Measurements from ENCODE around the gene BTBD10. TPM values are rescaled to one million over a fixed set of nuclear protein-coding genes. Genes with fewer than 3 reads are reported as not detected.
A peak's percentile ranks its signal among the peaks of the same experiment; 100 is the strongest.

Gene BTBD10
- total and polyA plus RNA-seq, 5 donors from 2014 or later = 12.9 to 18.9 (median 13.5) TPM

DNA sequence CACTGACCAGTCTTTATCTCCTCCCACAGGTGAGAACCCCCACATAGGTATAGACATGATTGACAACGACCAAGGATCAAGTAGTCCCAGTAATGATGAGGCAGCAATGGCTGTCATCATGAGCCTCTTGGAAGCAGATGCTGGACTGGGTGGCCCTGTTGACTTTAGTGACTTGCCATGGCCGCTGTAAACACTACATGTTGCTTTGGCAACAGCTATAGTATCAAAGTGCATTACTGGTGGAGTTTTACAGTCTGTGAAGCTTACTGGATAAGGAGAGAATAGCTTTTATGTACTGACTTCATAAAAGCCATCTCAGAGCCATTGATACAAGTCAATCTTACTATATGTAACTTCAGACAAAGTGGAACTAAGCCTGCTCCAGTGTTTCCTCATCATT lies 76.5 kb downstream of the BTBD10 start:
- H3K4me1 Mint-ChIP-seq = peaks cover 4 to 10% (median 8%) of the 10 kb centered on the region in 4 donors
- H3K36me3 ChIP-seq (ENCODE audit: control insufficient read depth, insufficient read depth, low read length) = peaks cover 87% of the 10 kb centered on the region
- H3K27ac ChIP-seq (ENCODE audit: insufficient read depth, low read length, poor library complexity, severe bottlenecking) = no peak overlapping the region
- DNase-seq = no peak
- H3K9me3 Mint-ChIP-seq = no peaks in the 10 kb centered on the region
- no peak overlapping the region for H3K4me3 ChIP-seq (ENCODE audit: low read depth, low read length)
- no peak overlapping the region for H3K4me3 Mint-ChIP-seq
- peaks cover 41% of the 10 kb centered on the region for H3K36me3 Mint-ChIP-seq
- no peaks in the 10 kb centered on the region for H3K9me3 ChIP-seq (ENCODE audit: control insufficient read depth in 2 of 2, low read length in 2 of 2)
- H3K4me1 ChIP-seq (ENCODE audit: control insufficient read depth, insufficient read depth, low read length, poor library complexity, severe bottlenecking) = no peaks in the 10 kb centered on the region
- H3K27me3 ChIP-seq (ENCODE audit: control insufficient read depth, insufficient read depth, low read length) = no peaks in the 10 kb centered on the region
- peak overlapping the region in 2 of 3 donors; percentile 6 to 29 for H3K27ac Mint-ChIP-seq
- H3K27me3 Mint-ChIP-seq = no peaks in the 10 kb centered on the region
- no peak for ATAC-seq (ENCODE audit: low read depth in 2 of 2)

DNA sequence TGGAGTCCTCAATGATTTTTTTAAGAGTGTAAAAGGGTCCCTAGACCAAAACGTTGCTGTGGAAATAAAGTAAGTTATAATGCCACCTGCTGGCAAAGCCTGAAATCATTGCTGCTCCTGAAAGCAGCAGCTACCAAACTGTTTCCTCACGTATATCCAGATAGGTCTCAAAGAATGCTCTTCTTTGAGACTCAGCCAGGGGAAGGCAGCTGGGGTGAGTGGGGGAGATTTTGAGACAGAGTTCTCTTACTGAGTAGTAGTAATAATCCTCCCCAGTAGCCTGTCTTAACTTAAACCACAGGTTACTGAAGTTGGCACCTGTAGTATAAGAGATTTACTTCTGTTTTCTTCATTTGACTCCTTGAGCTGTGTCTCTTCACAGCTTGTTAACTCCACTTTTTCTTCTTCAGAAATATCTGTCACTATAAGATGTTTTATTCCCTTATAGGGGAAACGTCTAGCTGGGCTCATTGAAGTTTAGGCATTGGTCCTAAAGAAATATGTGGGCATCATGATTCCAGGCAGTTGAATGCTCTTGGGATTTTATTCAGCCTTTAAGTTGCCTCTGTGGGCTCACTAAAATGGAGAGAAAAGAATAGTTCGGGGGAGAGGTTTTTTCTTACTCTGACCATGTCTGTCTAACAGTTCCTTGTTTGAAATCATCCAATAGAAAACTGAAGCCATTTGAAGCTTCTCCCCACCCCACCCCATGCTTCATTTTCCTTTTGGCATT lies 77.9 kb downstream of the BTBD10 start:
- Mint-ChIP-seq H3K36me3 (peaks cover 50% of the 10 kb centered on the region), H3K27ac (peak overlapping the region; percentile 7 to 82 (median 24)), H3K4me1 (peaks cover 4 to 13% (median 8%) of the 10 kb centered on the region in 4 donors), H3K9me3 (no peaks in the 10 kb centered on the region), H3K4me3 (no peak overlapping the region), H3K27me3 (no peaks in the 10 kb centered on the region)
- H3K4me3 ChIP-seq (ENCODE audit: low read depth, low read length) = no peak overlapping the region
- H3K4me1 ChIP-seq (ENCODE audit: control insufficient read depth, insufficient read depth, low read length, poor library complexity, severe bottlenecking) = no peaks in the 10 kb centered on the region
- H3K27ac ChIP-seq (ENCODE audit: insufficient read depth, low read length, poor library complexity, severe bottlenecking) = no peak overlapping the region
- ATAC-seq (ENCODE audit: low read depth in 2 of 2) (peak in 1 of 2 donors; percentile 37), DNase-seq (peak in 2 of 3 donors; percentile 29 to 46)
- H3K9me3 ChIP-seq (ENCODE audit: control insufficient read depth in 2 of 2, low read length in 2 of 2) = no peaks in the 10 kb centered on the region
- no peaks in the 10 kb centered on the region for H3K27me3 ChIP-seq (ENCODE audit: control insufficient read depth, insufficient read depth, low read length)
- H3K36me3 ChIP-seq (ENCODE audit: control insufficient read depth, insufficient read depth, low read length) = peaks cover 91% of the 10 kb centered on the region

DNA sequence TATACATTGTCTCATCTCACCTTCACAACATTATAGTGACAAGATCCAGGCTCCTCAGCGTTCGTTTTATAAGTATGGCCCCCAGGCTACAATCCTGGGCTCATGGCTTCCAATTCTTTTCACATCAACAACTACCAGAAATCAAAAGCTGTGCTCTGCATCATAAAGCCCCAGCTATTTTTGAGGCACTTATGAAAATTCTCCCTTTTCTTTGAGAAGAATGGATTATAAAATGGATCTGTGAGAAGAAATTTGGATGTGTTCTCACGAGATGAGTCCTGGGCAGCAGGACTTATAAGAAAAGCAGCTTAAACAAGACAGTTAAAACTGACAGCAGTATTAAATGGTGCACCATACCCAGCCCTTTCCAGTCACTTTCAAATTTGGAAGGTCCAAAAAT lies 80.3 kb downstream of the BTBD10 start:
- H3K36me3 Mint-ChIP-seq = peaks cover 34% of the 10 kb centered on the region
- peaks cover 90% of the 10 kb centered on the region for H3K36me3 ChIP-seq (ENCODE audit: control insufficient read depth, insufficient read depth, low read length)
- H3K27me3 Mint-ChIP-seq = no peaks in the 10 kb centered on the region
- no peak overlapping the region for H3K27ac ChIP-seq (ENCODE audit: insufficient read depth, low read length, poor library complexity, severe bottlenecking)
- no peak overlapping the region for H3K4me3 ChIP-seq (ENCODE audit: low read depth, low read length)
- no peak for DNase-seq
- no peak overlapping the region for H3K4me3 Mint-ChIP-seq
- ATAC-seq (ENCODE audit: low read depth in 2 of 2) = no peak
- peak overlapping the region in 1 of 3 donors; percentile 45 for H3K27ac Mint-ChIP-seq
- peaks cover 0 to 11% (median 4%) of the 10 kb centered on the region in 4 donors for H3K4me1 Mint-ChIP-seq
- no peaks in the 10 kb centered on the region for H3K27me3 ChIP-seq (ENCODE audit: control insufficient read depth, insufficient read depth, low read length)
- no peaks in the 10 kb centered on the region for H3K4me1 ChIP-seq (ENCODE audit: control insufficient read depth, insufficient read depth, low read length, poor library complexity, severe bottlenecking)
- H3K9me3 Mint-ChIP-seq = no peaks in the 10 kb centered on the region
- H3K9me3 ChIP-seq (ENCODE audit: control insufficient read depth in 2 of 2, low read length in 2 of 2) = no peaks in the 10 kb centered on the region

DNA sequence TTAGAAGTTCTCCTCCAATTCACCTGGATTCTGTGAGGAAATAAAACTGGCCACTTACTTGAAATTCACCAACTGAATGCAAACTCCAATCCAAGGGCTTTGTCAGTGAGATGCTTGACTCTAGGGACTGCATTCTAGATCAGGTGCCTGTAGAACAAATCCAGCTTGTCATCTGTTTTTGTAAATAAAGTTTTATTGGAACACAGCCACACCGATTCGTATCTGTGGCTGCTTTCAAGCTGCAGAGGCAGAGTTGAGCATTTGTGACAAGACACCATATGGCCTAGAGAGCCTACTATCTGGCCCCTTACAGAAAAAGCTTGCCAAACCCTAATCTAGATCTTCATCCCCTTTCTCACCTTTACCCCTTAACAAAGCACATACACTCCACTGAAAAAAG lies 82.3 kb downstream of the BTBD10 start:
- H3K36me3 ChIP-seq (ENCODE audit: control insufficient read depth, insufficient read depth, low read length) = peaks cover 93% of the 10 kb centered on the region
- Mint-ChIP-seq H3K9me3 (no peaks in the 10 kb centered on the region), H3K36me3 (peaks cover 36% of the 10 kb centered on the region)

DNA sequence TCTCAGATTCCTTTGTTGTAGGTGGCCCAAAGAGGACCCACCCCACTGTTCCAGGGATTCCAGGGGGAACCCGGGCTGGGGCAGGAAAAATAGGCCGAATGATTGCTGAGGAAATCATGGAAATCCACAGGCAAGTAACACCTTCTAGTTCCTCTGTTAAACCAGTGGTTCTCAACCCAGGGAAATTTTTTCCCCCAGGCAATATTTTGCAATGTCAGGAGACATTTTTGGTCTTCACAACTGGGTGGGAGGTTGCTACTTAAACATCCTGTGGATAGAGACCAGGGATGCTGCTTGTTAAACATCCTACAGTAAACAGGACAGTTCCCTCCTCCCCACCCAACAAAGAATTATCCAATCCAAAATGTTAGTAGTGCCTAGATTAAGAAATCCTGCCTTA lies 84.7 kb downstream of the BTBD10 start:
- Mint-ChIP-seq H3K27me3 (no peaks in the 10 kb centered on the region), H3K9me3 (no peaks in the 10 kb centered on the region), H3K27ac (peak overlapping the region in 2 of 3 donors; percentile 6 to 30), H3K4me3 (no peak overlapping the region), H3K4me1 (peaks cover 0 to 7% (median 4%) of the 10 kb centered on the region in 4 donors), H3K36me3 (peaks cover 46% of the 10 kb centered on the region)
- ATAC-seq (ENCODE audit: low read depth in 2 of 2) = no peak
- peaks cover 98% of the 10 kb centered on the region for H3K36me3 ChIP-seq (ENCODE audit: control insufficient read depth, insufficient read depth, low read length)
- no peaks in the 10 kb centered on the region for H3K9me3 ChIP-seq (ENCODE audit: control insufficient read depth in 2 of 2, low read length in 2 of 2)
- H3K4me3 ChIP-seq (ENCODE audit: low read depth, low read length) = no peak overlapping the region
- DNase-seq = no peak
- H3K4me1 ChIP-seq (ENCODE audit: control insufficient read depth, insufficient read depth, low read length, poor library complexity, severe bottlenecking) = no peaks in the 10 kb centered on the region
- no peak overlapping the region for H3K27ac ChIP-seq (ENCODE audit: insufficient read depth, low read length, poor library complexity, severe bottlenecking)
- no peaks in the 10 kb centered on the region for H3K27me3 ChIP-seq (ENCODE audit: control insufficient read depth, insufficient read depth, low read length)

More for the DNA sequence above, 82.3 kb downstream of the BTBD10 start:
- no peak for DNase-seq
- H3K4me3 ChIP-seq (ENCODE audit: low read depth, low read length) = no peak overlapping the region
- H3K4me1 Mint-ChIP-seq = peaks cover 0 to 10% (median 6%) of the 10 kb centered on the region in 4 donors
- no peaks in the 10 kb centered on the region for H3K9me3 ChIP-seq (ENCODE audit: control insufficient read depth in 2 of 2, low read length in 2 of 2)
- no peaks in the 10 kb centered on the region for H3K4me1 ChIP-seq (ENCODE audit: control insufficient read depth, insufficient read depth, low read length, poor library complexity, severe bottlenecking)
- no peaks in the 10 kb centered on the region for H3K27me3 ChIP-seq (ENCODE audit: control insufficient read depth, insufficient read depth, low read length)
- no peak overlapping the region for H3K4me3 Mint-ChIP-seq
- no peak for ATAC-seq (ENCODE audit: low read depth in 2 of 2)
- no peak overlapping the region for H3K27ac ChIP-seq (ENCODE audit: insufficient read depth, low read length, poor library complexity, severe bottlenecking)
- no peaks in the 10 kb centered on the region for H3K27me3 Mint-ChIP-seq
- peak overlapping the region in 1 of 3 donors; percentile 76 for H3K27ac Mint-ChIP-seq

DNA sequence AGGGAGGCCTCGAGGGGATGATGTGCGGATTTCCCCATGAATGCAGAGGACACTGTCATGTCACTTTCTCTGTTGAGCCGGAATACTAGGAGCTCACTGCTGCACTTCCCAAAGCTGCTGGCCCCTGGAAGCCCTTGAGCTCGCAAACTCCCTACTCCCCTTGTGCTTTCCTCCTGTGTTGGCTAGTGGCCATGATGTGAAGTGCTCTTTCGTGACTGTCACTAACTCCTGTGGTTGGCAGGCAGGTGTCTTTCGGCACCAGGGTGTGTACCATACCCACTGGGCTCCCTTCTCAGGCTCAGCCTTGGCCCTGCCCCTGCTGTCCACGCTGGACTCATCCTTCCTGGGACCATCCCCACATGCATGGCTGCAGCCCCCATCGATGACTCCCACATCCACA lies 86.2 kb downstream of the BTBD10 start:
- Histone ChIP-seq H3K4me3 (ENCODE audit: low read depth, low read length) (no peak overlapping the region), H3K4me1 (ENCODE audit: control insufficient read depth, insufficient read depth, low read length, poor library complexity, severe bottlenecking) (no peaks in the 10 kb centered on the region), H3K27me3 (ENCODE audit: control insufficient read depth, insufficient read depth, low read length) (no peaks in the 10 kb centered on the region), H3K27ac (ENCODE audit: insufficient read depth, low read length, poor library complexity, severe bottlenecking) (no peak overlapping the region), H3K36me3 (ENCODE audit: control insufficient read depth, insufficient read depth, low read length) (peaks cover 98% of the 10 kb centered on the region), H3K9me3 (ENCODE audit: control insufficient read depth in 2 of 2, low read length in 2 of 2) (no peaks in the 10 kb centered on the region)
- H3K9me3 Mint-ChIP-seq = no peaks in the 10 kb centered on the region
- no peak for DNase-seq
- peaks cover 39% of the 10 kb centered on the region for H3K36me3 Mint-ChIP-seq
- H3K27ac Mint-ChIP-seq = peak overlapping the region in 1 of 3 donors; percentile 46
- H3K4me1 Mint-ChIP-seq = peaks cover 0 to 7% (median 4%) of the 10 kb centered on the region in 4 donors
- H3K4me3 Mint-ChIP-seq = no peak overlapping the region
- no peaks in the 10 kb centered on the region for H3K27me3 Mint-ChIP-seq
- no peak for ATAC-seq (ENCODE audit: low read depth in 2 of 2)

DNA sequence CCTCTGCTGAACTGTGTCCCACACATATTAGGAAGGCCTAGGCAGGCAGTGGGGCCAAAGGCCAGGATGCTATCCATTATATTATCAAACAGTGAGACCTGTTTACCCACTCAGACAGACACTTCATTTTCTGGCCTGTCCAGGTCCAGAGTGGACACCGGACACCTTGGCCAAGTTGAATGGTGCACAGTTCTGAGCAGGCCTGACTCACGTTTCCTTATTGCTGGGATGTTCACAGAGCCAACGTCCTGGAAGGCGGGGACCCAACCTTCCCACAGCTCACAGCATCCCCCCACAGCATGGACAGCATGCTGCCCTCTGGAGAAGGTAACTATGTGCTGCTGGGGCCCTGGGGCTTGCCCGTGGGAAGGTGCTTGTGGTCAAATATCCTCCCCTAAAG lies 86.6 kb downstream of the BTBD10 start:
- Mint-ChIP-seq H3K27me3 (no peaks in the 10 kb centered on the region), H3K4me3 (no peak overlapping the region), H3K9me3 (no peaks in the 10 kb centered on the region), H3K36me3 (peaks cover 35% of the 10 kb centered on the region), H3K27ac (no peak overlapping the region), H3K4me1 (peaks cover 0 to 7% (median 4%) of the 10 kb centered on the region in 4 donors)
- Histone ChIP-seq H3K36me3 (ENCODE audit: control insufficient read depth, insufficient read depth, low read length) (peaks cover 99% of the 10 kb centered on the region), H3K4me3 (ENCODE audit: low read depth, low read length) (no peak overlapping the region), H3K27me3 (ENCODE audit: control insufficient read depth, insufficient read depth, low read length) (no peaks in the 10 kb centered on the region), H3K4me1 (ENCODE audit: control insufficient read depth, insufficient read depth, low read length, poor library complexity, severe bottlenecking) (no peaks in the 10 kb centered on the region), H3K27ac (ENCODE audit: insufficient read depth, low read length, poor library complexity, severe bottlenecking) (no peak overlapping the region), H3K9me3 (ENCODE audit: control insufficient read depth in 2 of 2, low read length in 2 of 2) (no peaks in the 10 kb centered on the region)
- ATAC-seq (ENCODE audit: low read depth in 2 of 2) = no peak
- DNase-seq = no peak

DNA sequence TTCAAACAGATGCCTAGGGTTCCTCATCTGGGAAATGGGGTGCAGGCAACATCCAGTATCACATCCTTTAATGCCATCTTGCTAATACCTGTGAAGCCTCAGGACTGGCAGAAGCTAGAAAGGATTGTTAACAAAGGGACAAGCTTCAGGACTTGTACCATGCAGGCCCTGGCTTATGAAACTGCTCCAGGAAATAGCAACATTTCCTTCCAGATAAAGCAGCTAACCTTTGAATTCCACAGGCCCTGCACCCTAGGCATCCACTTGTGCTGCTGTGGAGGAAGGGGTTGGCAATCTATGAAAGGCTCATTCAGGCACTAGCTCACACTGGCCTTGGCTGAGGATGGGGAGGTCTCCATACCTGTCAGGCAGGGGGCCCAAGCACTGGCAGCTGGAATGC lies 87.2 kb downstream of the BTBD10 start:
- H3K9me3 ChIP-seq (ENCODE audit: control insufficient read depth in 2 of 2, low read length in 2 of 2) = no peaks in the 10 kb centered on the region
- H3K4me1 Mint-ChIP-seq = peaks cover 0 to 4% (median 4%) of the 10 kb centered on the region in 4 donors
- DNase-seq = no peak
- no peaks in the 10 kb centered on the region for H3K27me3 ChIP-seq (ENCODE audit: control insufficient read depth, insufficient read depth, low read length)
- H3K36me3 ChIP-seq (ENCODE audit: control insufficient read depth, insufficient read depth, low read length) = peaks cover 98% of the 10 kb centered on the region
- no peak overlapping the region for H3K4me3 ChIP-seq (ENCODE audit: low read depth, low read length)
- H3K36me3 Mint-ChIP-seq = peaks cover 29% of the 10 kb centered on the region
- no peaks in the 10 kb centered on the region for H3K4me1 ChIP-seq (ENCODE audit: control insufficient read depth, insufficient read depth, low read length, poor library complexity, severe bottlenecking)
- no peak overlapping the region for H3K27ac ChIP-seq (ENCODE audit: insufficient read depth, low read length, poor library complexity, severe bottlenecking)
- H3K27ac Mint-ChIP-seq = no peak overlapping the region
- H3K27me3 Mint-ChIP-seq = no peaks in the 10 kb centered on the region
- H3K4me3 Mint-ChIP-seq = no peak overlapping the region
- no peaks in the 10 kb centered on the region for H3K9me3 Mint-ChIP-seq
- ATAC-seq (ENCODE audit: low read depth in 2 of 2) = no peak

All from CD4-positive, CD25-positive, alpha-beta regulatory T cell (primary cell).